Ishikawa (cell line): Measurements from ENCODE around the gene EXD2.
A peak's percentile ranks its signal among the peaks of the same experiment; 100 is the strongest.

Experiments
- CEBPB ChIP-seq: IDR thresholded peaks from 2 replicates; pipeline ENCODE4 v1.6.1; 2012
- CREB1 ChIP-seq: IDR thresholded peaks from 2 replicates; pipeline ENCODE4 v1.6.1; 2012; ENCODE audit warnings: low read depth
- EGR1 ChIP-seq: IDR thresholded peaks from 2 replicates; pipeline ENCODE4 v1.6.1; 2012
- EP300 ChIP-seq: IDR thresholded peaks from 2 replicates; pipeline ENCODE4 v1.6.1; 2012; ENCODE audit warnings: borderline replicate concordance
- FOXM1 ChIP-seq: IDR thresholded peaks from 2 replicates; pipeline ENCODE4 v1.6.1; 2012; ENCODE audit warnings: low read depth, borderline replicate concordance
- NFIC ChIP-seq: IDR thresholded peaks from 2 replicates; pipeline ENCODE4 v1.6.1; 2012
- RAD21 ChIP-seq: IDR thresholded peaks from 2 replicates; pipeline ENCODE4 v1.6.1; 2012; ENCODE audit warnings: low read depth
- TAF1 ChIP-seq: IDR thresholded peaks from 2 replicates; pipeline ENCODE4 v1.6.1; 2012; ENCODE audit warnings: low read depth, mild to moderate bottlenecking
- TCF12 ChIP-seq: IDR thresholded peaks from 2 replicates; pipeline ENCODE4 v1.6.1; 2012; ENCODE audit warnings: low read depth
- TEAD4 ChIP-seq: IDR thresholded peaks from 2 replicates; pipeline ENCODE4 v1.6.1; 2012
- YY1 ChIP-seq: IDR thresholded peaks from 2 replicates; pipeline ENCODE4 v1.6.1; 2012; ENCODE audit warnings: low read depth
- ZBTB7A ChIP-seq: IDR thresholded peaks from 2 replicates; pipeline ENCODE4 v1.6.1; 2012; ENCODE audit warnings: low read depth
- TF ChIP-seq, protein P1 (sequence below): IDR thresholded peaks from 2 replicates; pipeline ENCODE4 v1.6.1; 2012
- TF ChIP-seq, protein P2 (sequence below): IDR thresholded peaks from 2 replicates; pipeline ENCODE4 v1.6.1; 2012; ENCODE audit warnings: low read depth, mild to moderate bottlenecking
- TF ChIP-seq, protein P3 (sequence below): IDR thresholded peaks from 2 replicates; pipeline ENCODE4 v1.6.1; 2012

Gene EXD2

DNA sequence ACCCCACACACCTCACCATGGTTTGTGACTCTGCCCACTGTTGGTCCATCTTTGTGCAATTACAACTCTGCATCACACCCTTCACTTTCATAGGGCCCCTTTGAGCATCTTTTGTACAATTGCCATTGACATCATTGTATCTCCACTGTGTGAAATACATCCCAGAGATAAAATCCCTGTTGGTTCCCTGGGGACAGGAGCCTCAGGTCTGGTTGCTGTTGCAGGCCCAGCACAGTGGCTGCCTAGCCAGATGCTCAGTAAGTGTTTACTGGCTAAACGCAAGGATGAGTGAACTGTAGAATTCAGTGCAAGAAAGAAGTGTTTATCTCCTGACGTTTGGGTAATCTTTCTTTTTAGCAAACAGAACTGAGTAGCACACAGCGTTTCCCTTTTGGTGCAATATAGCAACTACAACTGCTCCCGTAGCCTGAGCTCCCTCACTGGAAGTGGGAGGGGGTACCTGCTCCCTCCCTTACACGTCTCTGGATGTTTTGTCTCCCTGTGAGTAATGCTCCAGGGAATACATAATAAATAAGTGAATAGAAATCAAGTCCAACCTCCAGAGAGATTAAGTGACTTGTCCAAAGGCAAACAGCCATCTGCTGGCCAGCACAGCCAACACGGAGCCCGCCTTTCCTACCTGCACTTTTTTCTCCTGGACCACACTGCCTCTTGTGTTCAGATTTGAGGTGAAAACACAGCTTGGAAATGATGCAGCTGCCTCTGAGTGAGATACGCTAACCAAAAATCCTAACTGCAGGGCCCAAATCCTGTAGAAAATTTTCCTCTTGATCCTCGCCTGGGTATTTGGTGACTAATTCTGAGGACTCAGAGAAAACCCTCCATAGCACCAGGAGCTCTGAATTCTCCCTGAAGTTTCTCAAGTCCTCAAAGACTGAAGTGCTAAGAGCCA, 96.1 kb downstream of the EXD2 start:
- no peak for TF ChIP-seq FOXM1
- TF ChIP-seq, protein P1, sequence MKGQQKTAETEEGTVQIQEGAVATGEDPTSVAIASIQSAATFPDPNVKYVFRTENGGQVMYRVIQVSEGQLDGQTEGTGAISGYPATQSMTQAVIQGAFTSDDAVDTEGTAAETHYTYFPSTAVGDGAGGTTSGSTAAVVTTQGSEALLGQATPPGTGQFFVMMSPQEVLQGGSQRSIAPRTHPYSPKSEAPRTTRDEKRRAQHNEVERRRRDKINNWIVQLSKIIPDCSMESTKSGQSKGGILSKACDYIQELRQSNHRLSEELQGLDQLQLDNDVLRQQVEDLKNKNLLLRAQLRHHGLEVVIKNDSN, result no peak
- no peak for TF ChIP-seq RAD21
- TF ChIP-seq ZBTB7A, result no peak
- TF ChIP-seq CEBPB, result no peak
- no peak for TF ChIP-seq TEAD4
- TF ChIP-seq NFIC, result no peak

DNA sequence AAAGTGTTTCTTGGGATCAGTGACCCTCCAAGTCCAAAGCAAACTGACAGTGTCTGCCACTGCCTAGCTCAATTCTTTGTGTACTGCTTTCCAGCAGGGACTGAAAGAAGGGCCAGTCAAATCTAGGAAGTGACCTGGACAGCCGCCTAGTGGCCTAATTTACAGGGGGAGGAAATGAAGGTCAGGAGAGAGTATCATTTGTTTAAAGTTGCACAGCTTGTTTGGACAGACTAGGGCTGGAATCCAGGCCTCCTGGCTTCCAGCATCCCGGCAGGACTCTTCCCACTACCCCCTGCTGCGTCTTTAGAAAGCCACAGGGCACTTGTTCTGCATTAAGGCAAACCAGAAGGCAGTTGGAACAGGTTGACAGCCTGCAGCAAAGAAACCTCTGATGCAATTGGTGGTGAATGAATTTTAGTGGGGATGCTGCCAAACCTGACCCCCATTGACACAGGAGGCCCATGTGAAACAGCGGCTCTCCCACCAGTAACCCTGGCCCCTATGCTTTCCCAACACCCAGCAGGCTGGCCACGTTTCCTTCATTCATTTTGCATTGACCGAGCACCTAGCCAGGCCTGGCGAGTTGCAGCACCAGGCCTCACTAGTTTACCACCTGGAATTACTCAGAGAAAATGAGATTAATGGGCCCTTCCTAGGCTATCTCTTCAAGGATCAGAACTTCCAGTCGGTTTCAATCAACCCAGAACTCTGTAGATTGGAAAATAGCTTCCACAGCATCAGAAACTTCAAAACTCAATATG, 96.9 kb downstream of the EXD2 start:
- no peak for TF ChIP-seq CEBPB
- TF ChIP-seq CREB1, result no peak
- peak; percentile 35 for TF ChIP-seq RAD21

DNA sequence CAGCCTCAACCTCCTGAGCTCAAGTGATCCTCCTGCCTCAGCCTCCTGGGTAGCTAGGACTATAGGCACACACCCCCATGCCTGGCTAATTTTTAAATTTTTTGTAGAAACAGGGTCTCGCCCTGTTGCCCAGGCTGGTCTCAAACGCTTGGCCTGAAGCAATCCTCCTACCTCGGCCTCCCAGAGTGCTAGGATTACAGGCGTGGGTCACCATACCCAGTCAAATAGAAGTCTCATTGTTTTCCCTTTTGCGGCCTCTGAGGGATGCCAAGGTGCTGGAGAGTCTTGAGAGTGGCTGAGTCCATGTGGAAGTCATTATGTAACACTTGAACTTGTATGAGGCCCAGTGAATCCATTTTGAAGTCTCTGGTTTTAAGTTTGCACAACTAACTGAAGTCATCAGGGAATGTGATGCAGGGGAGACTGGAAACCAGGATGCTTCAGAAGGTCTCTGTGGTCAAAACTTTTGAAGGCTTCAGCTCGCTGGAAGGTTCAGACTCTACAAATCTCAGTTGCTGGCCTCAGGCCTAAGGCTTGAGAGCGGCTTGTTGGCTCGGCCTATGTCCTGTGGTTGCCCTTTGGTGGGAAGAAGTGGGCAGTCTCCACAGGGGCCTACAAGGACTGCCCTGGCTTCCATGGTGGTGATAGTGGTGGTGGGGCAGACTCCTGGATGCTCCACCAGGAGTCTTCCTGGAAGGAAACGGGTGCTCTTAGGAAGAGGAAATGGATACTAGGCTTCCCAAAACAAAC, 97.8 kb downstream of the EXD2 start:
- TF ChIP-seq RAD21, result no peak
- TF ChIP-seq TEAD4, result no peak
- TF ChIP-seq FOXM1, result no peak
- no peak for TF ChIP-seq EP300
- no peak for TF ChIP-seq EGR1
- no peak for TF ChIP-seq ZBTB7A
- TF ChIP-seq, protein P2, sequence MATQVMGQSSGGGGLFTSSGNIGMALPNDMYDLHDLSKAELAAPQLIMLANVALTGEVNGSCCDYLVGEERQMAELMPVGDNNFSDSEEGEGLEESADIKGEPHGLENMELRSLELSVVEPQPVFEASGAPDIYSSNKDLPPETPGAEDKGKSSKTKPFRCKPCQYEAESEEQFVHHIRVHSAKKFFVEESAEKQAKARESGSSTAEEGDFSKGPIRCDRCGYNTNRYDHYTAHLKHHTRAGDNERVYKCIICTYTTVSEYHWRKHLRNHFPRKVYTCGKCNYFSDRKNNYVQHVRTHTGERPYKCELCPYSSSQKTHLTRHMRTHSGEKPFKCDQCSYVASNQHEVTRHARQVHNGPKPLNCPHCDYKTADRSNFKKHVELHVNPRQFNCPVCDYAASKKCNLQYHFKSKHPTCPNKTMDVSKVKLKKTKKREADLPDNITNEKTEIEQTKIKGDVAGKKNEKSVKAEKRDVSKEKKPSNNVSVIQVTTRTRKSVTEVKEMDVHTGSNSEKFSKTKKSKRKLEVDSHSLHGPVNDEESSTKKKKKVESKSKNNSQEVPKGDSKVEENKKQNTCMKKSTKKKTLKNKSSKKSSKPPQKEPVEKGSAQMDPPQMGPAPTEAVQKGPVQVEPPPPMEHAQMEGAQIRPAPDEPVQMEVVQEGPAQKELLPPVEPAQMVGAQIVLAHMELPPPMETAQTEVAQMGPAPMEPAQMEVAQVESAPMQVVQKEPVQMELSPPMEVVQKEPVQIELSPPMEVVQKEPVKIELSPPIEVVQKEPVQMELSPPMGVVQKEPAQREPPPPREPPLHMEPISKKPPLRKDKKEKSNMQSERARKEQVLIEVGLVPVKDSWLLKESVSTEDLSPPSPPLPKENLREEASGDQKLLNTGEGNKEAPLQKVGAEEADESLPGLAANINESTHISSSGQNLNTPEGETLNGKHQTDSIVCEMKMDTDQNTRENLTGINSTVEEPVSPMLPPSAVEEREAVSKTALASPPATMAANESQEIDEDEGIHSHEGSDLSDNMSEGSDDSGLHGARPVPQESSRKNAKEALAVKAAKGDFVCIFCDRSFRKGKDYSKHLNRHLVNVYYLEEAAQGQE, result no peak
- no peak for TF ChIP-seq YY1
- TF ChIP-seq, protein P1, result no peak
- TF ChIP-seq CREB1, result no peak
- no peak for TF ChIP-seq TAF1

DNA sequence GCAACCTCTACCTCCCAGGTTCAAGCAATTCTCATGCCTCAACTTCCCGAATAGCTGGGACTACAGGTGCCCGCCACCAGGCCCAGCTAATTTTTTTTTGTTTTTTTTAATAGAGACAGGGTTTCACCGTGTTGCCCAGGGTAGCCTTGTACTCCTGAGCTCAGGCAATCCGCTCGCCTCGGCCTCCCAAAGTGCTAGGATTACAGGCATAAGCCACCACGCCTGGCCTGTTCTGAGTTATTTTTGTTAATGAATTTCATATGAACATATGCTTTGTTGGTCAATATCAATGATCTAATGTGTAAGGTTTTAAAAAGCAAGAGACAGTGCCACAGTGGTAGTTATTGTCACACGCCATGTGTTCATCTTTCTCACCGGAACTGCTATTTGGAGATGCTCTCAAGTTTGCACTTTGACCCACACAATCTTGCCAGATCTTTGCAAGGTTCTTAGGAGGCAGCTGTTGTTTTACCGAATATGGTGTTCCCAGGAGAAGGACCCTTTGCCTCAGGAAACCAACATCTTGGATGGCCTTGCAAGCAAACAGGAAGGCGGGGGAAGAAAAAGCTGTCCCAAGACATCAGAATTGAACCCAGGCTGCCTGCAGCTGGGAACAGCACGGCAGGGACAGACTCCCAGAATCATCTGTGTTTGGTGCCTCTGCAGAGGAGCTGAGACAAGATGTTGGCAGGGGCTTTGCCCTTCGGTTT, 98.7 kb downstream of the EXD2 start:
- no peak for TF ChIP-seq CEBPB
- TF ChIP-seq, protein P3, sequence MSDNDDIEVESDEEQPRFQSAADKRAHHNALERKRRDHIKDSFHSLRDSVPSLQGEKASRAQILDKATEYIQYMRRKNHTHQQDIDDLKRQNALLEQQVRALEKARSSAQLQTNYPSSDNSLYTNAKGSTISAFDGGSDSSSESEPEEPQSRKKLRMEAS, result no peak
- no peak for TF ChIP-seq YY1
- no peak for TF ChIP-seq TAF1
- no peak for TF ChIP-seq FOXM1
- no peak for TF ChIP-seq RAD21
- TF ChIP-seq ZBTB7A, result no peak
- TF ChIP-seq, protein P2, result no peak
- TF ChIP-seq EGR1, result no peak
- TF ChIP-seq TCF12, result no peak
- TF ChIP-seq, protein P1, result no peak

DNA sequence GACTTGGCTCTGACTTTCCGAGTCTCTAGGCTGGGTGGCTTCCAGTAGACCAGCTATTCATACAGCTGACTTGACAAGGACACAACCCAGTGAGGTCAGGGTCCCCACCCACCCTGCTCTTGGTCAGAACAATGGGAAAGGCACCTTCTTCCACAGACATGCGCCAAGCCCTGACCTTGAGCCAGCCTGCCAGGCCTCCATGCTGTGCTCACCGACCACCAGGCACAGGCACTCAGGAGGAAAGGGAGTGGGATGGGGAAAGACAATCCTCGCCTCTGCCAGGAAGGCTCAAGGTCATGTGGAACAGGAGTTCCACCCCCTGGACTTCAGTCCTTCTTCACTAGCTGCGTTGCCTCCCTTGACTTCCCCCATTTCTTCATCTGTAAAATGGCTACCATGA, 100.1 kb downstream of the EXD2 start:
- TF ChIP-seq CEBPB, result no peak
- TF ChIP-seq, protein P3, result no peak
- TF ChIP-seq TEAD4, result no peak
- TF ChIP-seq CREB1, result no peak
